Fibroblast of the aortic adventitia (primary cell): ENCODE data around the gene IL13. TPM values are rescaled to one million over a fixed set of nuclear protein-coding genes. Genes with fewer than 3 reads are reported as not detected.
"Not testable (repeated sequence)": the region's sequence is repeated elsewhere in the genome, so short reads cannot be mapped to it uniquely, and the experiment has no call there.

ENCODE experiments used
- DNase-seq: peaks from one replicate; pipeline ENCODE4 v3.0.0-alpha.2; 2010; ENCODE audit warnings: low read depth
- H3K4me3 ChIP-seq: 2 replicates; pipeline ENCODE4 v1.5.1; 2011; ENCODE audit warnings: low read depth, mild to moderate bottlenecking, control low read depth, low read length, moderate library complexity
- CTCF ChIP-seq: IDR thresholded peaks from 2 replicates; pipeline ENCODE4 v1.5.1; 2011; ENCODE audit warnings: mild to moderate bottlenecking, low read length, control low read depth, inconsistent platforms; ENCODE audit not compliant: insufficient read depth
- total RNA-seq: library from RNA; depleted of rRNA; stranded (reverse); fragments of >200 nt; gene quantifications from 2 replicates; pipeline ENCODE4 v1.2.3, GENCODE V29; 2012; ENCODE audit warnings: low replicate concordance

IL13 gene
- total RNA-seq, 1 donor, result not detected

DNA sequence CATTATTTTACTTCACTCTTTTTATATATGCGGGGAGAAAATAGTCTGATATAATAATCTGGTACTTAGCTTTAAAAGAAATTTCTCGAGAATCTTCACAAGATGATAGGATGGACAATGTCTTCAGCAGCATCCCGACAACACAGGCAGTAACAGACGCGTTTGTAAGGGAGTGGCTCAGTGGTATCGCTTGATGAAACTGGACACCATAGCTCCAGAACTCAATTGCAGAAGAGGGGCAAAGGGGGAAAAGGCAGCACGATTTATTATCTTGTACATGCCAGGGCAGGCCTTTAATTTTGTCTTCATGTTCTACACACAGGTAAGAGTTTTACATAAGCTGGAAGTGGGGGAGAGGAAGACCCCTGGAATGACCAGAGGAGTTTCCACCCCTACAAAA, 31.5 kb downstream of the IL13 start:
- no peak for DNase-seq
- no peak overlapping the region for H3K4me3 ChIP-seq
- TF ChIP-seq CTCF, result no peak

GRCh38 chr5:132690156-132690555, 32.2 kb downstream of the IL13 start:
- H3K4me3 ChIP-seq, result no peak overlapping the region
- no peak for DNase-seq
- TF ChIP-seq CTCF, result no peak

- H3K4me3 ChIP-seq, DNase-seq: not testable (repeated sequence)
Measured at GRCh38 chr5:132691755-132692631, 34.0 kb downstream of the IL13 start.

- no peak for TF ChIP-seq CTCF
- peak; percentile 71 for DNase-seq
- no peak overlapping the region for H3K4me3 ChIP-seq
Measured at GRCh38 chr5:132692632-132692967, 34.6 kb downstream of the IL13 start.

DNA sequence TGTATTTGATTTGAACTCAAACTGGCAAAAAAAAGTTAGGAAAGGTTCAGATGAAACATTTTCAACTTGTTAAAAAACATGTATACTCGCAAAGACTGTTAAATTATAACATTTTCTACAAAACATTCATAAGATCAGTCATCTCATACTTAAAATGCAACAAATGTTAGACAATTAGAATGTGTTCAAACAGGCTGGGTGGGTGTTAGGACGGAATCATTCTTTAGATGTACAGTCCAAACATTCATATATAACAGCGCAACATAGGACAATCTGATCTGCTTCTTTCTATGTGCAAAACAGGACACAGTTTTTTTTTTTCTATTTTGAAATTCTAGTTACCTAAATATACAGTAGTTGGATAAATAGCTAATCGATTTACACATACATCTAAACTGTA, 38.0 kb downstream of the IL13 start:
- no peak for DNase-seq
- no peak for TF ChIP-seq CTCF

GRCh38 chr5:132704875-132705274, 46.9 kb downstream of the IL13 start:
- TF ChIP-seq CTCF, result no peak
- no peak overlapping the region for H3K4me3 ChIP-seq
- DNase-seq, result peak; percentile 41

More for the DNA sequence above, 38.0 kb downstream of the IL13 start:
- no peak overlapping the region for H3K4me3 ChIP-seq

DNA sequence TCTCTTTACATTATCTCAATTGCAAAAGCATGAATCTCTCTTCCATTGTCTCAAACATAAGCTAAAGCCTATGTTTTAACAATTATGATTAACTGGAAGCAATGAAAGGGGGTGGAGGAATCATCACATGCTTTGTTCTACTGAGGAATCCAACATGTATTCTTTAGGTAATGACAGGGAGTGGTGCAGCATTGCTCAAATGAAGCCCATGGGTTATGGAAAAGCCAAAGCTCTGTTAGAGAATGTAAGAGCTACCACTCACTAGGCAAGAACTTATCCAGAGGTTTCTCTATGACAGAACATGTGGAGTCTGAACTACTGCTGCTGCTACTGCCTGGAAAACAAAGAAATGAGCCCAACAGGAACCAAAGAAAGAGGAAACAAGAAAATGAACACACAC, 50.7 kb downstream of the IL13 start:
- no peak for DNase-seq
- no peak overlapping the region for H3K4me3 ChIP-seq
- TF ChIP-seq CTCF, result no peak

Other genes with a start within 250 kb of the IL13 start
- 17.1 and 24.6 TPM in 2 replicates for gene IRF1, start 167.4 kb upstream of the IL13 start, total RNA-seq
- gene IL5, start 114.7 kb upstream of the IL13 start, total RNA-seq, result not detected in 2 replicates
- 54.7 and 250 TPM in 2 replicates for gene RAD50, start 101.2 kb upstream of the IL13 start, total RNA-seq
- 0.36 TPM in 1 of 2 replicates, not detected in the other for gene IL4, start 15.8 kb downstream of the IL13 start, total RNA-seq
- gene KIF3A, start 79.4 kb downstream of the IL13 start, total RNA-seq, result 12.7 and 29.2 TPM in 2 replicates
- gene CCNI2, start 89.3 kb downstream of the IL13 start, total RNA-seq, result 1.2 TPM in 1 of 2 replicates, not detected in the other
- 22.7 and 43.0 TPM in 2 replicates for gene SEPTIN8, start 119.1 kb downstream of the IL13 start, total RNA-seq
- not detected in 2 replicates for gene SOWAHA, start 155.1 kb downstream of the IL13 start, total RNA-seq
- 1.2 and 7.6 TPM in 2 replicates for gene SHROOM1, start 172.5 kb downstream of the IL13 start, total RNA-seq
- gene GDF9, start 208.3 kb downstream of the IL13 start, total RNA-seq, result 0.18 TPM in 1 of 2 replicates, not detected in the other
- 77.2 and 92.0 TPM in 2 replicates for gene UQCRQ, start 208.5 kb downstream of the IL13 start, total RNA-seq
- 0.18 and 0.74 TPM in 2 replicates for gene LEAP2, start 215.5 kb downstream of the IL13 start, total RNA-seq